HEK293 (cell line): ENCODE measurements around the gene KATNAL2.

Source experiments
- HIC1 ChIP-seq: fragments of 450-650 bp; formaldehyde crosslinking; IDR thresholded peaks from 2 replicates; pipeline ENCODE4 v1.5.1; 2016; ENCODE audit warnings: missing biosample characterization, missing genetic modification characterization
- HOXA7 ChIP-seq: sonication (generic); formaldehyde crosslinking; IDR thresholded peaks from 2 replicates; pipeline ENCODE4 v1.8.1; 2022; ENCODE audit warnings: missing genetic modification reagents, borderline replicate concordance
- KLF16 ChIP-seq: fragments of 450-650 bp; formaldehyde crosslinking; IDR thresholded peaks from 2 replicates; pipeline ENCODE4 v1.5.1; 2017; ENCODE audit warnings: missing biosample characterization, missing genetic modification characterization
- PRDM2 ChIP-seq: fragments of 450-650 bp; formaldehyde crosslinking; IDR thresholded peaks from 2 replicates; pipeline ENCODE4 v1.5.1; 2016; ENCODE audit warnings: missing biosample characterization, missing genetic modification characterization, borderline replicate concordance
- PRDM4 ChIP-seq: fragments of 450-650 bp; formaldehyde crosslinking; IDR thresholded peaks from 2 replicates; pipeline ENCODE4 v1.5.1; 2017; ENCODE audit warnings: missing biosample characterization, missing genetic modification characterization
- SP3 ChIP-seq: fragments of 450-650 bp; formaldehyde crosslinking; IDR thresholded peaks from 2 replicates; pipeline ENCODE4 v1.5.1; 2016; ENCODE audit warnings: missing biosample characterization, missing genetic modification characterization
- TRIM28 ChIP-seq: IDR thresholded peaks from 2 replicates; pipeline ENCODE4 v1.6.1; 2011; ENCODE audit warnings: low read length, control low read depth, borderline replicate concordance
- ZBTB11 ChIP-seq: fragments of 450-650 bp; formaldehyde crosslinking; conservative IDR thresholded peaks from 2 replicates; pipeline ENCODE4 v1.5.1; 2016; ENCODE audit warnings: low read depth, missing biosample characterization, missing genetic modification characterization
- ZBTB20 ChIP-seq: fragments of 450-650 bp; formaldehyde crosslinking; IDR thresholded peaks from 2 replicates; pipeline ENCODE4 v1.5.1; 2016; ENCODE audit warnings: missing biosample characterization, missing genetic modification characterization
- ZBTB21 ChIP-seq: fragments of 450-650 bp; formaldehyde crosslinking; IDR thresholded peaks from 2 replicates; pipeline ENCODE4 v1.5.1; 2017; ENCODE audit warnings: missing biosample characterization, missing genetic modification characterization
- ZBTB8A ChIP-seq: fragments of 450-650 bp; formaldehyde crosslinking; IDR thresholded peaks from 2 replicates; pipeline ENCODE4 v1.5.1; 2016; ENCODE audit warnings: missing biosample characterization, missing genetic modification characterization
- ZNF10 ChIP-seq: fragments of 450-650 bp; formaldehyde crosslinking; IDR thresholded peaks from 2 replicates; pipeline ENCODE4 v1.5.1; 2017; ENCODE audit warnings: missing biosample characterization, missing genetic modification characterization
- ZNF174 ChIP-seq: fragments of 450-650 bp; formaldehyde crosslinking; IDR thresholded peaks from 2 replicates; pipeline ENCODE4 v1.5.0; 2017; ENCODE audit warnings: missing biosample characterization, mild to moderate bottlenecking, missing genetic modification characterization
- ZNF24 ChIP-seq: fragments of 450-650 bp; formaldehyde crosslinking; IDR thresholded peaks from 2 replicates; pipeline ENCODE4 v1.5.1; 2016; ENCODE audit warnings: missing biosample characterization, missing genetic modification characterization
- ZNF280D ChIP-seq: fragments of 450-650 bp; formaldehyde crosslinking; IDR thresholded peaks from 2 replicates; pipeline ENCODE4 v1.5.1; 2016; ENCODE audit warnings: missing biosample characterization, missing genetic modification characterization
- ZNF302 ChIP-seq: fragments of 450-650 bp; formaldehyde crosslinking; IDR thresholded peaks from 2 replicates; pipeline ENCODE4 v1.5.1; 2016; ENCODE audit warnings: missing biosample characterization, missing genetic modification characterization, low read depth
- ZNF341 ChIP-seq: fragments of 450-650 bp; formaldehyde crosslinking; IDR thresholded peaks from 2 replicates; pipeline ENCODE4; 2016; ENCODE audit warnings: low read depth, missing biosample characterization, missing genetic modification characterization
- ZNF449 ChIP-seq: fragments of 450-650 bp; formaldehyde crosslinking; IDR thresholded peaks from 2 replicates; pipeline ENCODE4 v1.5.1; 2017; ENCODE audit warnings: missing biosample characterization, mild to moderate bottlenecking, missing genetic modification characterization, moderate library complexity
- ZNF473 ChIP-seq: fragments of 450-650 bp; formaldehyde crosslinking; IDR thresholded peaks from 2 replicates; pipeline ENCODE4 v1.5.1; 2017; ENCODE audit warnings: missing biosample characterization, missing genetic modification characterization
- ZNF677 ChIP-seq: fragments of 450-650 bp; IDR thresholded peaks from 2 replicates; pipeline ENCODE4 v1.5.0; 2018; ENCODE audit warnings: missing biosample characterization, mild to moderate bottlenecking, missing genetic modification characterization, moderate library complexity

The KATNAL2 gene

GRCh38 chr18:46917108-46917802 lies at the start of gene KATNAL2, which contains the start of gene PIAS2 (continued):
- TF ChIP-seq ZNF302 (tag by site-specific recombination), result no peak
- no peak for TF ChIP-seq TRIM28
- TF ChIP-seq PRDM4 (tag by site-specific recombination), result no peak
- TF ChIP-seq ZNF10 (tag by site-specific recombination), result no peak
- 0 out of 2 replicates have a peak, but pooled peaks have one; percentile 21 for TF ChIP-seq ZBTB11 (tag by site-specific recombination)
- no peak for TF ChIP-seq ZNF341
- no peak for TF ChIP-seq PRDM2 (tag by site-specific recombination)
- no peak for TF ChIP-seq ZNF473 (tag by site-specific recombination)
- no peak for TF ChIP-seq ZNF677
- TF ChIP-seq ZNF449 (tag by site-specific recombination), result no peak
- TF ChIP-seq ZNF280D (tag by site-specific recombination), result no peak
- TF ChIP-seq ZBTB21 (tag by site-specific recombination), result no peak
- no peak for TF ChIP-seq HIC1
- TF ChIP-seq ZBTB8A (tag by site-specific recombination), result peak; percentile 56; the same call in 1 of the 2 replicates
- TF ChIP-seq ZBTB20 (tag by site-specific recombination), result no peak
- no peak for TF ChIP-seq KLF16 (tag by site-specific recombination)
- no peak for TF ChIP-seq HOXA7 (CRISPR knock-in tag)
- no peak for TF ChIP-seq SP3
- TF ChIP-seq ZNF174, result no peak
- no peak for TF ChIP-seq ZNF24 (tag by site-specific recombination)
